HS-27A (cell line): ENCODE measurements around the gene NANP.

Experiments
- DNase-seq: peaks from one replicate; pipeline ENCODE4 v3.0.0-alpha.2; 2012; ENCODE audit warnings: low read depth, missing footprints

NANP gene

GRCh38 chr20:25571240-25571639 is 52.6 kb downstream of the NANP start:
- no peak for DNase-seq

GRCh38 chr20:25570148-25570530 is 53.7 kb downstream of the NANP start:
- DNase-seq: no peak

GRCh38 chr20:25567286-25567685 is 56.5 kb downstream of the NANP start:
- DNase-seq: no peak

GRCh38 chr20:25566821-25567220 is 57.0 kb downstream of the NANP start:
- DNase-seq: no peak

- DNase-seq: no peak
Measured at GRCh38 chr20:25565578-25566157, 58.1 kb downstream of the NANP start.

GRCh38 chr20:25563876-25564275 is 59.9 kb downstream of the NANP start:
- no peak for DNase-seq

- no peak for DNase-seq
Measured at GRCh38 chr20:25563362-25563761, 60.5 kb downstream of the NANP start.
